T-helper 1 cell treated with Interleukin-12 subunit alpha and Interleukin-12 subunit beta and Interleukin-4 antibody, amounts not matched to agents 30 μg/mL and 1 μg/mL, for 36 hours (primary cell): ENCODE measurements around the gene GDF7.

ENCODE experiments used
- H3K27ac Mint-ChIP-seq: one replicate; pipeline ENCODE4 v1.8.0; 2021; ENCODE audit warnings: mild to moderate bottlenecking, mixed read lengths
- H3K27me3 Mint-ChIP-seq: one replicate; pipeline ENCODE4 v1.8.0; 2021; ENCODE audit warnings: low read depth, mixed read lengths
- H3K36me3 Mint-ChIP-seq: one replicate; pipeline ENCODE4 v1.8.0; 2021; ENCODE audit warnings: low read depth, mixed read lengths
- H3K4me1 Mint-ChIP-seq: one replicate; pipeline ENCODE4 v1.8.0; 2021; ENCODE audit warnings: low read depth, mixed read lengths
- H3K4me3 Mint-ChIP-seq: one replicate; pipeline ENCODE4 v1.8.0; 2021; ENCODE audit warnings: mild to moderate bottlenecking, moderate library complexity, mixed read lengths
- H3K9me3 Mint-ChIP-seq: one replicate; pipeline ENCODE4 v1.8.0; 2021; ENCODE audit warnings: mixed read lengths

GDF7 gene

GRCh38 chr2:20657522-20658235 is 9.3 kb upstream of the GDF7 start:
- H3K27ac Mint-ChIP-seq: no peak overlapping the region
- H3K36me3 Mint-ChIP-seq: peaks cover 1% of the 10 kb centered on the region
- peaks cover 52% of the 10 kb centered on the region for H3K27me3 Mint-ChIP-seq
- no peak overlapping the region for H3K4me3 Mint-ChIP-seq
- peaks cover 3% of the 10 kb centered on the region for H3K4me1 Mint-ChIP-seq
- no peaks in the 10 kb centered on the region for H3K9me3 Mint-ChIP-seq

DNA sequence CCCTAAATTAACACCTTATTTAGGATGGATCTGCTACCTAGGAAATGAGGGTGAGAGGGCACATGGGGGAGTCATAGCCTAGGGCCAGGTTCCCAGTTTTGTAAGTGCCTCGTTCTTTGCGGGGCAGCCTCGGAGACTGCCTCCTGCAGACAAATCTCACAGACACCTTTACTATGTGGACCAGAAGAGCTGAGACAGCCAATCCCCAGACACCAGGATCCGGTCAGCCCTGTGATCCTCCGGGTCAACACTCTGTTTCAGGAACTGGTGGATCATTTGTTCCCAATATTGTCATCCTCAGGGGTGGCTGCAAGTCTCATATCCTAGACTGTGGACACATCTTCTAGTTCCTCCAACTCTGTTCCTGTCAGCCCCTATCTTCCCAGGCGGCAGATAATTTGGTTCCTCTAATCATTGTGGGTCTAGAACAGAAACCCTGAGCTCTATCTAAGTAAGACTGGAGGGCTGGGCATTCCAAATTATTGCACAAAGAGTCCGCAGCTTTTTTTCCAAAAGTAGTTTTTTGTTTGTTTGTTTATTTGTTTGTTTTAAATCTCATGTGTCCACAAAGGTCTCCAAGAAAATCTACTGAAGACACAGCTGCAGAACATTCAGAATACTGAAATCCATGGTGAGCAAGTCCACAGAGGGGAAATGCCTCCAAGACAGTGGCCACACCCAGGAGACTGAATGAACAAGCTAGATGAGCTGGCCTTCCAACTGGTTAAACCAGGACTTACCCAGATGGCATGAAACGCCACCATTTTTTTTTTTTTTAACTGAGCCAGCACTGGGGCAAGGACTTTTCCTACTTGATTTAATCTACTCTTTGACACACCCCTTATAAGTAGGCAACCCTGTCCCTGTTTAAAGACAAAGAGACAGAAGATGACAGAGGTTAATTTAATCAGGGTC is 6.2 kb upstream of the GDF7 start:
- H3K27ac Mint-ChIP-seq: no peak overlapping the region
- H3K9me3 Mint-ChIP-seq: no peaks in the 10 kb centered on the region
- H3K27me3 Mint-ChIP-seq: peaks cover 68% of the 10 kb centered on the region
- H3K36me3 Mint-ChIP-seq: no peaks in the 10 kb centered on the region
- H3K4me3 Mint-ChIP-seq: no peak overlapping the region
- no peaks in the 10 kb centered on the region for H3K4me1 Mint-ChIP-seq

- peaks cover 3% of the 10 kb centered on the region for H3K4me1 Mint-ChIP-seq
- H3K9me3 Mint-ChIP-seq: no peaks in the 10 kb centered on the region
- no peak overlapping the region for H3K27ac Mint-ChIP-seq
- H3K4me3 Mint-ChIP-seq: no peak overlapping the region
- H3K27me3 Mint-ChIP-seq: peaks cover 69% of the 10 kb centered on the region
- no peaks in the 10 kb centered on the region for H3K36me3 Mint-ChIP-seq
These were observed 5.3 kb upstream of the GDF7 start for GRCh38 chr2:20661421-20662307.

GRCh38 chr2:20662308-20662937 is 4.5 kb upstream of the GDF7 start:
- Mint-ChIP-seq H3K36me3 (no peaks in the 10 kb centered on the region), H3K27ac (no peak overlapping the region), H3K9me3 (no peaks in the 10 kb centered on the region), H3K4me1 (peaks cover 3% of the 10 kb centered on the region), H3K4me3 (no peak overlapping the region), H3K27me3 (peaks cover 65% of the 10 kb centered on the region)

DNA sequence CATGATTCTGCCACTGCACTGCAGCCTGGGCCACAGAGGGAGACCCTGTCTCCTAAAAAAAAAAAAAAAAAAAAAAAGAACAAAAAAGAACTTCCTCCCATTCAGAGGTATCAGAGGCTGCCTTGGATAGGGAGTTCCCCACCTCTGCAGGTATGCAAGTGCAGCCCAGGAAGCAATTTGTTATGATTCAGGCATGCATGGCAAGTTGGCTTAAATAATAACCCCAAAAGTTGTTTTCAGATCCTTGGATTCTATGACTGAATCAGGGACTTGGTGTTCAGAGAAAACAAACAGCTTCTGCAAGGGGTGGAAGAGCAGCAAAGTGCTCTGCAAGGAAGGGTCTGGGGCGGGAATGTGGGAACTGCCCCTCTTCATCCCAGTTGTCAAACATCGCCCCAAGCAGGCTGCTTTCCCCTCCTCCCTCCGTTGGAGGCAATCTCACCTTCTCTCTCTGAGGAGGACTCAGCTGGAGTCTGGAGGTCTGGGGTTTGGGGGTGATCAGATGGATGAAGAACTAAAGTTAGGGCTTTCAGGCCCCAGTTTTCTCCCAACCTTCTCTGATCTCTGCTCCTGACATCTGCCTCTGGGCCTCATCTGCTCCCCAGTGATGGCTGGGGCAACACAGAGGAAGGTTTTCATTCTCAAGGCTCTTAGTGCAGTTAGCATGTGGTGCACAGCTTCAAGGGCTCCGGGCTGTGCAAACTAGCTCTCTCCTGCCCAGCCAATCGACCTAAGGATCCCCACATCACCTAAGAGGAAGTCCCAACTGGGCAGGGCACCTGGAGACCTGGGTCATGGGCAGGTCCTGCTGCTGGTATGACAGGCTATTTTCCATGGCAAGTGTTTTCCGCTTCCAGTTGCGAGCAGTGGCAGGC is 3.5 kb upstream of the GDF7 start:
- H3K27me3 Mint-ChIP-seq: peaks cover 74% of the 10 kb centered on the region
- no peak overlapping the region for H3K27ac Mint-ChIP-seq
- H3K4me1 Mint-ChIP-seq: peaks cover 3% of the 10 kb centered on the region
- H3K9me3 Mint-ChIP-seq: no peaks in the 10 kb centered on the region
- no peaks in the 10 kb centered on the region for H3K36me3 Mint-ChIP-seq
- no peak overlapping the region for H3K4me3 Mint-ChIP-seq

DNA sequence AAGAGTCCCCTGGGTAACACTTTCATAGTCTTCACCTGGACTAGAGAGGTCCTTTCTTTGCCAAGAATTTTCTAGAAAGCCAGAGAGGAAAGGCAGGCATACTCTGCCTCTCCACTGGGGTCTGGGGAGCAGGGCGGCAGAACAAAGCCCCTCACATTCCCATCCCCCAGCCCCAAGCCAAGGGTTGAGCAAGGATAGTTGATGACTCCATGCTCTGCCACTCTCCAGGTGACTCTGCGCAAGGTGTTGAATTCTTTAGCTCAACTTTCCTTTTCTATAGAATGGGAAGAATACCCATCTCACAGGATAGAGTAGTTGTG is 2.9 kb upstream of the GDF7 start:
- H3K4me1 Mint-ChIP-seq: peaks cover 3% of the 10 kb centered on the region
- no peaks in the 10 kb centered on the region for H3K36me3 Mint-ChIP-seq
- no peaks in the 10 kb centered on the region for H3K9me3 Mint-ChIP-seq
- no peak overlapping the region for H3K4me3 Mint-ChIP-seq
- peaks cover 76% of the 10 kb centered on the region for H3K27me3 Mint-ChIP-seq
- H3K27ac Mint-ChIP-seq: no peak overlapping the region

DNA sequence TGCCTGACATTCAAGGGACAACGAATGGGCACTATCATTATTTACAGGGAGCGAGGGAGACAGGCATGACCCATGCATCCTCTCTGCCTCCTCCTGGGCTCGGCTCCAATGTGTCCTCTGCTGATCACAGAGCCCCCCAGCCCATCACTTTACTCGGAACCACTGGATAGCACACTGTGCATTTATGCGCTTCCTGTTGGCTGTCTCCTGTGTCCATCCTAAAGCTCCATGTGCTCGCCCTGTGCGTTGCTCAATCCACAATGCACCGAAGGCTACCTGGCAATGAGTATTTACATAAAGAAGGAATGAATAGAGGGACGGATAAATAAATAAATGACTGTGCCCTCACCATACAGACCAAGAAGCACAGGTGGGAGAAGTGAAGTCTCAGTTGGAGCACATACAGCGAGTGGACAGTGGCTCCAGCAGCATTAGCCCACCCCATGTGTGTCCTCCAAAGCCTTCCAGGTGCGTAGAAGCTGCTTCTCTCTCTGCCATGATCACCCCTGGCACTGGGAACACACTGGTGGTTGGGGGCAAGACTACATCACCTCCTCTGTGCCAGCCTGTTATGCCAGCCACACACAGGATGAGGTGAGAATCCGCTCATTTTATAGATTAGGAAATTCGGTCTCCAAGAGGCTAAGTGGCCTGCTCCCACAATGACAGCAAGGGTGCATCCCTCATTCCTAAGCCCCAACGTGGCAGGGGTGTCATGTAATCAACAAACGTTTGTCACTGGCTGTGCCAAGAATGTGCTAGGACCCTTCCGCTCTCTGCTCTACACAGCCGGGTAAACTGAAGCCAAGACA is 2.3 kb upstream of the GDF7 start:
- Mint-ChIP-seq H3K4me1 (peaks cover 3% of the 10 kb centered on the region), H3K36me3 (no peaks in the 10 kb centered on the region), H3K27me3 (peaks cover 79% of the 10 kb centered on the region), H3K27ac (no peak overlapping the region), H3K9me3 (no peaks in the 10 kb centered on the region), H3K4me3 (no peak overlapping the region)

DNA sequence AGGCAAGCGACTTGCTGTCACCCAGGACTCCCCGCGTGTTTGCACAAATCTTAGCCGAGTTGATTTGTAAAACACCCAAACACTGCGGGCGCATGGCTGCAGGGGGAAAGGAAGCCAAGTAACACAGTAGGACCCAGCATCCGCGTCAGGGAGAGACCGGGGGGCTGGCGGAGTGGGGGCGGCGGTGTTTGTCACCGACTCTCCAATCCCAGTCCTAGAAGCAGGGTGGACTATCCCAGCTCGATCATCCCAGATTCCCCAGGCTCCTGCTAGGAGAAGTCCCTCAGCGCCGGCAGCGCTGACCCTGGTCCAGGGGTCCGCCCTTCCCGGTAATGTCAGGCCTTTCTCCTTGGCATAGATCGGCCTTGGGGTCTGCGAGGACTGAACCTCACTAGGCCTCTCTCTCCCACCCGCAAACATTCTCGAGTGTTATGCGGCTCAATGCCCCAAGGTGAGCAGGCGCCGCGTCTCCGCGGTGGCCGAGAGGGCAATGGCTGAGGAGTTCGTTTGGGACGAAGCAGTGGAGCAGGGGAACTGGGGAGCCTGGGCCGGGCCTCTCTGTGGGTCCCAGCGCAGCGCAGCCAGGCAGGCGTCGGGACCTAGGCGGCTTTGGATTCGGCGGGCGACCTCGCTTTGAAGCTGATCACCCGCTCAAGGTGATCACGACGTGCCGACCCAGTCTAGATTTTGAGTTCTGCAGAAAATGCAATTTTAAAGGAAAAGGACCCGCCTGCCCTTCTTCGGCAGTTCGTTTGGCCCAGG is 1.5 kb upstream of the GDF7 start:
- H3K9me3 Mint-ChIP-seq: no peaks in the 10 kb centered on the region
- no peaks in the 10 kb centered on the region for H3K36me3 Mint-ChIP-seq
- peak overlapping the region; percentile 34 for H3K4me3 Mint-ChIP-seq
- H3K4me1 Mint-ChIP-seq: peaks cover 3% of the 10 kb centered on the region
- peaks cover 77% of the 10 kb centered on the region for H3K27me3 Mint-ChIP-seq
- H3K27ac Mint-ChIP-seq: no peak overlapping the region

- H3K4me1 Mint-ChIP-seq: peaks cover 3% of the 10 kb centered on the region
- no peaks in the 10 kb centered on the region for H3K9me3 Mint-ChIP-seq
- peak overlapping the region; percentile 69 for H3K4me3 Mint-ChIP-seq
- no peak overlapping the region for H3K27ac Mint-ChIP-seq
- no peaks in the 10 kb centered on the region for H3K36me3 Mint-ChIP-seq
- H3K27me3 Mint-ChIP-seq: peaks cover 71% of the 10 kb centered on the region
These were observed 990 bp upstream of the GDF7 start for GRCh38 chr2:20666005-20666303.

DNA sequence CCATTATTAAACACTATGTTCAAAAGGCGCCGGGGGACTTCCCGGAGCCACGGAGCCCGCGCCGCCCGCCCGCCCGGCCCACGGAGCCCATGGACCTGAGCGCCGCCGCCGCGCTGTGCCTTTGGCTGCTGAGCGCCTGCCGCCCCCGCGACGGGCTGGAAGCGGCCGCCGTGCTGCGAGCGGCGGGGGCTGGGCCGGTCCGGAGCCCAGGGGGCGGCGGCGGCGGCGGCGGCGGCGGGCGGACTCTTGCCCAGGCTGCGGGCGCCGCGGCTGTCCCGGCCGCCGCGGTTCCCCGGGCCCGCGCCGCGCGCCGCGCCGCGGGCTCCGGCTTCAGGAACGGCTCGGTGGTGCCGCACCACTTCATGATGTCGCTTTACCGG is 197 bp downstream of the GDF7 start:
- peaks cover 76% of the 10 kb centered on the region for H3K27me3 Mint-ChIP-seq
- H3K27ac Mint-ChIP-seq: no peak overlapping the region
- H3K36me3 Mint-ChIP-seq: no peaks in the 10 kb centered on the region
- H3K9me3 Mint-ChIP-seq: no peaks in the 10 kb centered on the region
- no peak overlapping the region for H3K4me3 Mint-ChIP-seq
- peaks cover 3% of the 10 kb centered on the region for H3K4me1 Mint-ChIP-seq

- H3K36me3 Mint-ChIP-seq: no peaks in the 10 kb centered on the region
- peaks cover 74% of the 10 kb centered on the region for H3K27me3 Mint-ChIP-seq
- no peaks in the 10 kb centered on the region for H3K9me3 Mint-ChIP-seq
- no peak overlapping the region for H3K27ac Mint-ChIP-seq
- no peak overlapping the region for H3K4me3 Mint-ChIP-seq
- H3K4me1 Mint-ChIP-seq: peaks cover 3% of the 10 kb centered on the region
These were observed 822 bp downstream of the GDF7 start for GRCh38 chr2:20667531-20668401.

DNA sequence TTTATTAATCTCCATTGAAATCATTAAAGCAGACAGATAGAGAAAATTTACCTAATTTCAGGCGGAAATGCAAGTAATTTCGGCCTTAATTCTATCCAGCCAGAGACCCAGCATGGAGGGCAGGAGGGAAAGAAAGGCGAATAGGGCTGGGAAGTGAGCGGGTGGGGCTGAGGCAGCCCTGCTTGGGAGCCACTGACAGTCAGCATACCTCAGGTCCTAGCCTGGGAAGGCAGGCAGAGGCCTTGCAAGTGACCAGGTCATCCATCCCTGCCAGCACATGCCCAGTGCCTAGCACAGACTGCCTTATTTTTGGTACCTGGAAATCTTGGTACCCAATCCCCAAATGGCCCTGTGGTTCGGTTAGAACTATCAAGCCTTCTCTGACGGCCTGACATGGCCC is 1.5 kb downstream of the GDF7 start:
- no peak overlapping the region for H3K4me3 Mint-ChIP-seq
- H3K36me3 Mint-ChIP-seq: no peaks in the 10 kb centered on the region
- H3K27ac Mint-ChIP-seq: no peak overlapping the region
- H3K9me3 Mint-ChIP-seq: no peaks in the 10 kb centered on the region
- peaks cover 3% of the 10 kb centered on the region for H3K4me1 Mint-ChIP-seq
- H3K27me3 Mint-ChIP-seq: peaks cover 72% of the 10 kb centered on the region
